GM12874 (cell line): ENCODE results near the gene PKN3.

Experiments
- TF ChIP-seq, protein P1 (sequence below): IDR thresholded peaks from 2 replicates; pipeline ENCODE4 v1.5.1; 2011; ENCODE audit warnings: low read depth, mild to moderate bottlenecking, control low read depth, low read length, moderate library complexity; ENCODE audit not compliant: insufficient read depth

Gene PKN3

DNA sequence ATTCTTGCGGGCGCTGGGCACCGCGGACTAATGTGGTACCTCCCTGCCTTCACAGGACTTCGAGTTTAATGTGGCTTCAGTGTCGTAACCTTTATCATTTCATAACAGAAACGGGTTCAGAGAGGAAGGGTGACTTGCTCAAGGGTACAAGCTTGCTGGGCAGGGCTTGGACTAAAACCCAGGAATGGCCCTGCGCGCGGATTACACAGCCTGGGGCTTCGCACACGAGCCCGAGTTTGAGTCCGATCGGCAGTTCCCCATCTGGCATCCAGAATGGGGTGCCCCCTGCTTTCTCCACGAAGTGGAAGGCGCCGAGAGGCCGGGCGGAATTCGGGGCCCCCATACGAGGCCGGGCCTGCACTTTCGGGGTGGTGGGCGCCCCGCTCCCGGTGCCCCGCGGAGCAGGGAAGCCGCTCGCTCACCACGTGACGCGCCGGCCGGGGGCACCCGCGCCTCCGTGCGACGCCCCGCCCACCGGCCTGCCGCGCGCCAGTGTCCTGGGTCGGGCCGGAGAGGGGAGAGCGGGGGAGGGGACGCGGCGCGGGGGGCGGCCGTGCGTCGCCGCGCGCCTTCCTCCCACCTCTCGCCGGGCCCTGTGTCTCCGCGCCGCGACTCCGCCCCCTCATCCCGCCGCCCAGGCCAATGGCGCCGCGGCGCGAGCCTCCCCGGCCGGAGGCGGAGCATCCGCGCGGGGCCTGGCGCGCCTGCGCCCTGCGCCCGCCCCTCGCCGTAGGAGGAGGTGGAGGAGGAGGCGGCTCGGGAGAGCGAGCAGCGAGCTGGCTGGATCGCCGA lies 13.6 kb upstream of the PKN3 start, which contains the start of gene SET:
Gene SET (plus strand): TSS at position 722 of the 792 bp plus-strand sequence. CDS start 361 bp downstream, outside the sequence.
- TF ChIP-seq, protein P1, sequence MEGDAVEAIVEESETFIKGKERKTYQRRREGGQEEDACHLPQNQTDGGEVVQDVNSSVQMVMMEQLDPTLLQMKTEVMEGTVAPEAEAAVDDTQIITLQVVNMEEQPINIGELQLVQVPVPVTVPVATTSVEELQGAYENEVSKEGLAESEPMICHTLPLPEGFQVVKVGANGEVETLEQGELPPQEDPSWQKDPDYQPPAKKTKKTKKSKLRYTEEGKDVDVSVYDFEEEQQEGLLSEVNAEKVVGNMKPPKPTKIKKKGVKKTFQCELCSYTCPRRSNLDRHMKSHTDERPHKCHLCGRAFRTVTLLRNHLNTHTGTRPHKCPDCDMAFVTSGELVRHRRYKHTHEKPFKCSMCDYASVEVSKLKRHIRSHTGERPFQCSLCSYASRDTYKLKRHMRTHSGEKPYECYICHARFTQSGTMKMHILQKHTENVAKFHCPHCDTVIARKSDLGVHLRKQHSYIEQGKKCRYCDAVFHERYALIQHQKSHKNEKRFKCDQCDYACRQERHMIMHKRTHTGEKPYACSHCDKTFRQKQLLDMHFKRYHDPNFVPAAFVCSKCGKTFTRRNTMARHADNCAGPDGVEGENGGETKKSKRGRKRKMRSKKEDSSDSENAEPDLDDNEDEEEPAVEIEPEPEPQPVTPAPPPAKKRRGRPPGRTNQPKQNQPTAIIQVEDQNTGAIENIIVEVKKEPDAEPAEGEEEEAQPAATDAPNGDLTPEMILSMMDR, result no peak

DNA sequence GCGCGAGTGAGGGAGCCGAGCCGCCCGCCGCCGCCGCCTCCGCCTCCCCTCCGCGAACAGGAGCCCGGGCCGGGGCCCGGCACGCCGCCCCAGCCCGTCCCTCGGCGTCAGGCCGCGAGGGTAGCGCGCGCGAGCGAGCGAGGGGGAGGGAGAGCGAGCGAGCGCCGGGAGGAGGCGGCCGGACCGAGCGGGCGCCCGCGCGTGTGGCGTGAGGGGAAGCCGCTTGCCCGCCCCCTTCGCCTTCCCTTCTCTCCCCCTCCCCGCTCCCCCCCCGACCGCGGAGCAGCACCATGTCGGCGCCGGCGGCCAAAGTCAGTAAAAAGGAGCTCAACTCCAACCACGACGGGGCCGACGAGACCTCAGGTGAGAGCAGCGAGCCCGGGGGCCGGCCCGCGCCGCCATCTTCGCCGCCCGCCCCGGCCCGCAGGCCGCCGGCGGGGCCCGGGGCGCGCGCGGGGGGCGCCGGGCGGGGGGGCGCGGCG lies 13.0 kb upstream of the PKN3 start:
- TF ChIP-seq, protein P1, result no peak

DNA sequence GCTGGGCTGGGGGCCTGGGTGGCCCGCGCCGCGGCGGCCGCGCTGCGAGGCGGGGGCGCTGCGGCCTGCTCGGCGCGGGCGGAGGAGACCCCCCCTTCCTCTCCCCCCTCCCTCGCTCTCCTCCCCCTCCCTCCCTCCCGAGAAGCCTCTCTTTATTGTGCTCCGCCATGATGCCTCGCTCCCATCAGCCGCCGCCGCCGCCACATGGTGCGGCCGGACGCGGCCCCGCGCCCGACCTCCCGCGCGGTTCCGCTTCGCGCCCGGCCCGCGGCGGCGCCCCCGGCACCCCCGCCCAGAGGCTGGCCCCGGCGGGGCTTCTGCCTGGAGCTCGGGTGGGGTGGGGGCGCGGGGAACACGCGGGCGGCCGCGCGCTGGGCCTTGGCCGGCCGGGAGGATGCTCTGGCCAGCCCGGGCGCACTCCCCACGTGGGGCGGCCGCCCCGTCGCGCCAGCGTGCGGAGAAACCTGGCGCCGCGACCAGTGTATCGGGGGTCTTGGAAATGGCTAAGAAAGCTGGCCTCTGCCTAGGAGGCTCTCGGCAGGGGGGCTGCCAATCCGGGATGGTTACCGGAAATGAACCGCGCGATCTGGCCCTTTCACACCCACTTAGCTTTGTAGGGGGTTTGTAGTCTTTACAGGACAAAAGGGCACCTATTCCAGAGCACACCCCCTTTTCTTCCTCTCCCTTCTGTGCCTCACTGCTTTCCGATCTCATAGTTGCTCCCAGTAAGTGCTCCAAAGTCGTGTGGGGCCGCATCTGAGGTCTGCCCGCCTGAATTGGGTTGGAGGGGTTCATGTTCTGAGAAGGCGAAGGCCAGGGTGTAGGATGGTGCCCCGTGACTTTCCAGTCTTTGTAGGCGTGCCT lies 12.3 kb upstream of the PKN3 start:
- TF ChIP-seq, protein P1, result no peak

DNA sequence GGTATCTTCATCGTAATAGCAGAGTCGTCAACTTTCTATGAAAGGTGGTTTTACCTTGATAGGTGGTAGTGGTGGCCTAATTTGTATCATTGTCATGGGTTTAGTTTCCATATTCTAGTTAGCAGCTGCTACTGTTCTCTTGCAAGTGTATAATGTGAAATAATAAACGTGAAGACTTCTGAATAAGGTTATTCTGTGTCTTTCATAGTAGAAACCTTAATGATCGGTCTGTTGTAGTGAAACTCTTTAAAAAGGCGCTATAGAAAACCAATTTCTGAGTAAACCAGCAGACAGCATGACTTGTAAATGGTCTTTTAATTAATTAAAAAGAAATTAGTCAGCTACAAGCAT lies 11.6 kb upstream of the PKN3 start:
- TF ChIP-seq, protein P1, result no peak

DNA sequence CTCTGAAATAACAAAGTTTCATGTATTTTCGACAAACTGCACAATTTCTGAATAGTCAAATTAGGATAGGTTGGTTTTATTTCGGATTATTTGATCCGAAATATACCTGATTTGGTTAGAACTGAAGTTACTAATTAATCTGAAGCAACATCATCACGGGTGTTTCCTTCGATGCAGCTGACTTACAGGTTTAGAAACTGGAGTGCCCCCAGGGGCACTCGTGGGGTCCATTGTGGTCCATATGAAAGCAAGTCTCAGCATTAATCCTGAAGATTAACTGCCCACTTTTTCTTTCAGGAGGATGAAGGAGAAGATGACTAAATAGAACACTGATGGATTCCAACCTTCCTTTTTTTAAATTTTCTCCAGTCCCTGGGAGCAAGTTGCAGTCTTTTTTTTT lies 8.0 kb upstream of the PKN3 start:
- TF ChIP-seq, protein P1, result no peak

DNA sequence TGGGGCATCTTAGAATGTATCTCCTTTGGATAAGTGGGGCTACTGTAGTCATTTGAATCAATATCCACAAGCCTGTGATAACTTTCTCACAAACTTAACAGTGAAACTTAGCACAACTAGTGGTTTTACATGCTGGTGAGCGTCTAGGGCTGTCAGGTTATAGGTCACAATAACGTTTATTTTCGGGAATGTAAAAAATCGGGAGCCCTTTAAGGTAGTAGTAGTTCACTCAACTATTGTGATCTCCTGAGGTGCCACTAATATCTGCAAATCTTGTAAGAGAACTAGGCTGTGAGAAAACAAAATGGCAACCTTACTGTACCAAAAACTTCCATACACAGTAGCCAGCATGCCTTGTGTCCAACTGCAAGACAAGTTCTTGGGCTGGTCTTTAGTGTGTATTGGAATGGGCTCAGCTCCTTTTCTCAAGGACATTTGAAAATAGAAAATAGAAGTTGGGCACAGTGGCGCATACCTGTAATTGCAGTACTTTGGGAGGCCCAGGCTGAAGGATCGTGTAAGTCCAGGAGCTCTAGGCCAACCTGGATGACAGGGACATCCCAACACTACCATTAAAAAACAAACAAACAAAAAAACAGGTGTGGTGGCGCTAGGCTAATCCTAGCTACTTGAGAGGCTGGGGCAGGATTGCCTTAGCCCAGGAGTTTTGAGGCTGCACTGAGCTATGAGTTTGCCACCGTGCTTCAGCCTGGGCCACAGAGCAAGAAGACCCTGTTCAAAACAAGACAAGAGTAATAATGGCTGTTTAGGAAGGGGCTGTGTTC lies 5.2 kb upstream of the PKN3 start:
- TF ChIP-seq, protein P1, result no peak
